Neural cell (in vitro differentiated cells): ENCODE results near the gene SHQ1. TPM values are rescaled to one million over a fixed set of nuclear protein-coding genes. Genes with fewer than 3 reads are reported as not detected.

Experiments
- H2AFZ ChIP-seq: fragments of 200-600, 300-800 bp; sonication (generic), shearing (Covaris generic); 2 replicates; pipeline ENCODE4 v1.6.0; 2014; ENCODE audit warnings: low read depth, mild to moderate bottlenecking, antibody characterized with exemption, low read length, moderate library complexity
- H3F3A ChIP-seq: fragments of 200-600 bp; shearing (Covaris generic); 2 replicates; pipeline ENCODE4 v1.6.1; 2016; ENCODE audit warnings: mild to moderate bottlenecking, moderate library complexity, mixed read lengths, antibody characterized with exemption, low read length; ENCODE audit not compliant: insufficient read depth, poor library complexity, severe bottlenecking
- H3K27ac ChIP-seq: fragments of 200-600, 300-800 bp; sonication (generic), shearing (Covaris generic); 2 replicates; pipeline ENCODE4 v1.5.1; 2014; ENCODE audit warnings: mild to moderate bottlenecking, low read length, moderate library complexity
- H3K27me3 ChIP-seq: fragments of 300-800, 200-600 bp; sonication (generic), shearing (Covaris generic); 2 replicates; pipeline ENCODE4 v1.6.0; 2014; ENCODE audit warnings: mild to moderate bottlenecking, low read depth, low read length, moderate library complexity; ENCODE audit not compliant: insufficient read depth
- H3K36me3 ChIP-seq: fragments of 300-800, 200-600 bp; sonication (generic), shearing (Covaris generic); 2 replicates; pipeline ENCODE4 v1.5.1; 2014; ENCODE audit warnings: mild to moderate bottlenecking, antibody characterized with exemption, low read length, moderate library complexity; ENCODE audit not compliant: insufficient read depth
- H3K4me2 ChIP-seq: fragments of 300-800, 200-600 bp; sonication (generic), shearing (Covaris generic); 2 replicates; pipeline ENCODE4 v1.6.0; 2014; ENCODE audit warnings: mild to moderate bottlenecking, low read length
- H3K4me3 ChIP-seq: fragments of 300-800, 200-600 bp; sonication (generic), shearing (Covaris generic); 2 replicates; pipeline ENCODE4 v1.5.1; 2014; ENCODE audit warnings: mild to moderate bottlenecking, low read length, moderate library complexity
- H3K79me2 ChIP-seq: fragments of 200-600 bp; shearing (Covaris generic); replicated peaks from 2 replicates; pipeline ENCODE4 v1.6.0; 2014; ENCODE audit warnings: mild to moderate bottlenecking, low read length, moderate library complexity; ENCODE audit not compliant: insufficient read depth
- H3K9ac ChIP-seq: fragments of 300-800, 200-600 bp; sonication (generic), shearing (Covaris generic); 2 replicates; pipeline ENCODE4 v1.6.1; 2016; ENCODE audit warnings: mild to moderate bottlenecking, low read length, mixed read lengths
- H3K9me2 ChIP-seq: fragments of 200-600 bp; shearing (Covaris generic); 2 replicates; pipeline ENCODE4 v1.6.1; 2016; ENCODE audit warnings: mild to moderate bottlenecking, low read length, mixed read lengths; ENCODE audit not compliant: insufficient read depth
- H3K9me3 ChIP-seq: fragments of 200-600, 300-800 bp; sonication (generic), shearing (Covaris generic); 2 replicates; pipeline ENCODE4 v1.6.1; 2016; ENCODE audit warnings: mild to moderate bottlenecking, mixed run types, low read length, moderate library complexity, mixed read lengths
- H4K20me1 ChIP-seq: fragments of 200-600 bp; shearing (Covaris generic); 2 replicates; pipeline ENCODE4 v1.6.1; 2016; ENCODE audit warnings: mild to moderate bottlenecking, mixed run types; ENCODE audit not compliant: insufficient read depth
- EP300 ChIP-seq: fragments of 450-650 bp; conservative IDR thresholded peaks from 2 replicates; pipeline ENCODE4 v1.6.1; 2014; ENCODE audit warnings: antibody characterized with exemption, mild to moderate bottlenecking, moderate library complexity; ENCODE audit not compliant: poor library complexity, severe bottlenecking
- EZH2 ChIP-seq: fragments of 200-600, 300-800 bp; shearing (Covaris generic), sonication (generic); IDR thresholded peaks from 2 replicates; pipeline ENCODE4 v1.6.1; 2014; ENCODE audit warnings: antibody characterized with exemption, low read length, borderline replicate concordance, mild to moderate bottlenecking; ENCODE audit not compliant: insufficient read depth, poor library complexity, severe bottlenecking
- MXI1 ChIP-seq: fragments of 450-650 bp; conservative IDR thresholded peaks from 2 replicates; pipeline ENCODE4 v1.6.1; 2014; ENCODE audit warnings: antibody characterized with exemption, mild to moderate bottlenecking; ENCODE audit not compliant: poor library complexity, severe bottlenecking
- POLR2AphosphoS5 ChIP-seq: IDR thresholded peaks from 2 replicates; pipeline ENCODE4 v1.6.1; 2012
- REST ChIP-seq: IDR thresholded peaks from 2 replicates; pipeline ENCODE4 v1.6.1; 2012; ENCODE audit warnings: borderline replicate concordance
- SMC3 ChIP-seq: fragments of 450-650 bp; conservative IDR thresholded peaks from 2 replicates; pipeline ENCODE4 v1.6.1; 2014; ENCODE audit warnings: antibody characterized with exemption, mild to moderate bottlenecking, moderate library complexity; ENCODE audit not compliant: poor library complexity
- TAF1 ChIP-seq: IDR thresholded peaks from 2 replicates; pipeline ENCODE4 v1.6.1; 2012; ENCODE audit warnings: low read depth
- polyA plus RNA-seq: library from polyadenylated mRNA; depleted of rRNA; stranded (reverse); fragments of >200 nt; gene quantifications from 2 replicates; pipeline ENCODE4 v1.2.3, GENCODE V29; 2014
- TF ChIP-seq, protein P1 (sequence below): fragments of 450-650 bp; IDR thresholded peaks from 2 replicates; pipeline ENCODE4 v1.5.1; 2014; ENCODE audit warnings: antibody characterized with exemption, mild to moderate bottlenecking, moderate library complexity; ENCODE audit not compliant: poor library complexity, severe bottlenecking

Gene SHQ1
- polyA plus RNA-seq, 1 donor from 2014 or later = 14.3 TPM

DNA sequence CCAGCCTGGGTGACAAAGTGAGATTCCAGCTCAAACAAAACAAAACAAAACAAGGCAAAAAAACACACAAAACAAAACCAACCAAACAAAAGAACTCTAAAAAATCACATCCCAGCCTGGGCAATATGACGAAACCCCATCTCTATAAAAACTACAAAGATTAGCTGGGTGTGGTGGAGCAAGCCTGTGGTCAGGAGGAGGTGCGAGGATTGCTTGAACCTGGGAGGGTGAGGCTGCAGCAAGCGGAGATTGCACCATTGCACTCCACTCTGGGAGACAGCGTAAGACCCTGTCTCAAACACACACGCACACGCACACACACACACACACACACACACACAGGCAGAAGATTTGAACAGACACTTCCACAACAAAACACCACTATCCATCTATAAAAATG lies 99.6 kb downstream of the SHQ1 start:
- H3K9ac ChIP-seq = no peak overlapping the region
- H3K9me3 ChIP-seq = no peaks in the 10 kb centered on the region
- H3K4me3 ChIP-seq = no peak overlapping the region
- H3K27me3 ChIP-seq = no peaks in the 10 kb centered on the region
- no peaks in the 10 kb centered on the region for H3K36me3 ChIP-seq
- H3K9me2 ChIP-seq = no peaks in the 10 kb centered on the region
- H3K27ac ChIP-seq = no peak overlapping the region
- TF ChIP-seq, protein P1, sequence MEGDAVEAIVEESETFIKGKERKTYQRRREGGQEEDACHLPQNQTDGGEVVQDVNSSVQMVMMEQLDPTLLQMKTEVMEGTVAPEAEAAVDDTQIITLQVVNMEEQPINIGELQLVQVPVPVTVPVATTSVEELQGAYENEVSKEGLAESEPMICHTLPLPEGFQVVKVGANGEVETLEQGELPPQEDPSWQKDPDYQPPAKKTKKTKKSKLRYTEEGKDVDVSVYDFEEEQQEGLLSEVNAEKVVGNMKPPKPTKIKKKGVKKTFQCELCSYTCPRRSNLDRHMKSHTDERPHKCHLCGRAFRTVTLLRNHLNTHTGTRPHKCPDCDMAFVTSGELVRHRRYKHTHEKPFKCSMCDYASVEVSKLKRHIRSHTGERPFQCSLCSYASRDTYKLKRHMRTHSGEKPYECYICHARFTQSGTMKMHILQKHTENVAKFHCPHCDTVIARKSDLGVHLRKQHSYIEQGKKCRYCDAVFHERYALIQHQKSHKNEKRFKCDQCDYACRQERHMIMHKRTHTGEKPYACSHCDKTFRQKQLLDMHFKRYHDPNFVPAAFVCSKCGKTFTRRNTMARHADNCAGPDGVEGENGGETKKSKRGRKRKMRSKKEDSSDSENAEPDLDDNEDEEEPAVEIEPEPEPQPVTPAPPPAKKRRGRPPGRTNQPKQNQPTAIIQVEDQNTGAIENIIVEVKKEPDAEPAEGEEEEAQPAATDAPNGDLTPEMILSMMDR = no peak
- TF ChIP-seq SMC3 (no peak), EZH2 (no peak), REST (no peak), POLR2AphosphoS5 (no peak), EP300 (no peak)
- H3K79me2 ChIP-seq = no peaks in the 10 kb centered on the region
- no peak overlapping the region for H3K4me2 ChIP-seq
- H4K20me1 ChIP-seq = no peaks in the 10 kb centered on the region
- no peak overlapping the region for H2AFZ ChIP-seq
- no peaks in the 10 kb centered on the region for H3F3A ChIP-seq

DNA sequence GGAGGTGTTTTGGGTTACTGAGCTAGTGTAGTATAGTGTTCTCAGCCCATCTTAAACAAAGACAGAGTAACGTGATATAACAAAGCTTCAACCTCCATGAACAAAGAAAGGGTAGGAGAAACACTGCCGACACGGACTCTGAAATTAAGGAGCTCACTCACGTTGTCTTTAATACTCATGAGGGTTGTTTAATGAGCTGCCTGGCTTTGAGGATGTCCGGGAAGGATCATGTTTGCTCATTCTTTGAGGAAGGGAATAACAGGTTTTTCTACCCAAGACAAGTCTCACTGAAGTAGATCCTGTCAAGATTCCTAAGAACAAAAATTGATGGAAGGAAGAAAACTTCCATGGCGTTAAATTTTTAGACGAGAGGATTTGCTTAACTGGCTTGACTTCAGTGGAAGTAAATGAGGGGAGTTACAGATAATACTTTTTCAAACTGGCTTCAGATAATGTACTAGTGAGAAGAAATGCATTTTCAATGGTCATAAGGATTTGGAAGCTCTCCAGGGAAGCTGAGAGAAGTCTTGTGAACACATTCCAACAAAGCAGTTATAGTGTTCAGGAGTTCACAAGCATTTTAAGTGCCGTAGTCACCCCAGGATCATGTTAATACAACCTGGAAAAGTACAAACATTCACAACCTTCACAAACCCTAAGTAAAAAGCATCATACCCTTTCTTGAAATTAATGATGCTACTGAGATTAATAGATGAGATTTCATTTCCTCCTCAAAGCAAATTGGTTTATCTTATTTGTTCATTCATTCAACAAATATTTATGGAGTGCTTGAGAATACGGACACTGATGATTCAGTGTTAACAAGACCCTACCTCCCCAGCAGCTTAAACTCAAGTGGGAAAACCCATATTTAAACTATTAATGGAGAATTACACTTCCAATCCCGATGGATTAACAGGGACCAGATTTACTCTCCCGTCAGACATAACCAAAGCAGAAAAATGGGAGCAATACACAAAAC lies 101.5 kb downstream of the SHQ1 start:
- H3K9ac ChIP-seq = no peak overlapping the region

More for the DNA sequence above, 101.5 kb downstream of the SHQ1 start:
- Histone ChIP-seq H3K9me2 (no peaks in the 10 kb centered on the region), H3K4me3 (no peak overlapping the region), H3K79me2 (no peaks in the 10 kb centered on the region), H3K9me3 (no peaks in the 10 kb centered on the region), H3K27me3 (no peaks in the 10 kb centered on the region), H3K27ac (no peak overlapping the region), H3F3A (no peaks in the 10 kb centered on the region), H3K36me3 (no peaks in the 10 kb centered on the region), H4K20me1 (no peaks in the 10 kb centered on the region), H3K4me2 (no peak overlapping the region), H2AFZ (no peak overlapping the region)
- TF ChIP-seq REST (no peak), MXI1 (no peak), TAF1 (no peak), EP300 (no peak), SMC3 (no peak), POLR2AphosphoS5 (no peak)
- TF ChIP-seq, protein P1 = no peak
